Left colon (tissue), 2 donors: ENCODE data around the gene CCDC63. TPM values are rescaled to one million over a fixed set of nuclear protein-coding genes. Genes with fewer than 3 reads are reported as not detected.
"Not testable (repeated sequence)": the region's sequence is repeated elsewhere in the genome, so short reads cannot be mapped to it uniquely, and the experiment has no call there.

Source experiments
- ATAC-seq: fragments of 200-7000 bp; cut with Tn5 transposase; one replicate; pipeline ENCODE4 v1.9.1; 2020; ENCODE audit warnings: mild to moderate bottlenecking, moderate library complexity
- DNase-seq, 2 donors: peaks; one replicate each; pipeline ENCODE4 v3.0.0-alpha.2; 2020
- intact Hi-C, 2 donors: fragments of 100-400 bp; cut with DNase I in 1 of 2; cut with micrococcal nuclease in 1 of 2; formaldehyde crosslinking; loops; one replicate each; pipeline versions ENCODE4 v1.11.2 to v1.14.0; 2022; cut with DNase I, micrococcal nuclease
- total RNA-seq, 2 donors: library from RNA; stranded (reverse); fragmentation: NEBNext Ultra II Directional; extraction: Animal tissue kit (Norgen Biotek cat#: 25700); gene quantifications; one replicate each; pipeline ENCODE4 v1.2.1, GENCODE V29; 2021
- donor health status: DM: no; HTN: no; CAD: no.
- donor health status: DM: yes; HTN: yes; CAD: no.

CCDC63 gene
- total RNA-seq, 2 donors from 2014 or later, result not detected

- DNase-seq (no peak), ATAC-seq (no peak)
- intact Hi-C loops, result no loop called here
These were observed 10.5 kb upstream of the CCDC63 start for GRCh38 chr12:110836291-110836690.

GRCh38 chr12:110841007-110841406 is 5.8 kb upstream of the CCDC63 start:
- DNase-seq (no peak), ATAC-seq (no peak)
- intact Hi-C loops, result no loop called here

GRCh38 chr12:110844131-110844530 is 2.7 kb upstream of the CCDC63 start:
- intact Hi-C loops, result no loop called here
- DNase-seq, result no peak
- ATAC-seq, result no peak

- no peak for DNase-seq
- no peak for ATAC-seq
- intact Hi-C loops, result no loop called here
These were observed 2.0 kb upstream of the CCDC63 start for GRCh38 chr12:110844551-110845338.

GRCh38 chr12:110845339-110845682 is 1.5 kb upstream of the CCDC63 start:
- DNase-seq, result no peak
- ATAC-seq, result no peak

GRCh38 chr12:110848314-110848923 is 1.6 kb downstream of the CCDC63 start:
- intact Hi-C loops, result no loop called here
- DNase-seq, result no peak
- ATAC-seq, result no peak

More at GRCh38 chr12:110845339-110845682, 1.5 kb upstream of the CCDC63 start:
- intact Hi-C loops, result no loop called here

GRCh38 chr12:110849221-110849620 is 2.4 kb downstream of the CCDC63 start:
- intact Hi-C loops, result no loop called here
- no peak for ATAC-seq

GRCh38 chr12:110849748-110850403 is 3.1 kb downstream of the CCDC63 start:
- intact Hi-C loops, result no loop called here
- DNase-seq, result no peak
- ATAC-seq, result no peak

More at GRCh38 chr12:110849221-110849620, 2.4 kb downstream of the CCDC63 start:
- DNase-seq, result no peak

GRCh38 chr12:110850762-110851161 is 4.0 kb downstream of the CCDC63 start:
- DNase-seq (no peak), ATAC-seq (no peak)
- intact Hi-C loops, result no loop called here

GRCh38 chr12:110853836-110854235 is 7.0 kb downstream of the CCDC63 start:
- ATAC-seq, result no peak
- no peak for DNase-seq

GRCh38 chr12:110856542-110856941 is 9.8 kb downstream of the CCDC63 start:
- intact Hi-C loops, result no loop called here
- no peak for DNase-seq
- no peak for ATAC-seq

More at GRCh38 chr12:110853836-110854235, 7.0 kb downstream of the CCDC63 start:
- intact Hi-C loops, result no loop called here

GRCh38 chr12:110857528-110857927 is 10.7 kb downstream of the CCDC63 start:
- no peak for ATAC-seq
- DNase-seq, result no peak
- intact Hi-C loops, result no loop called here

- DNase-seq, intact Hi-C loops, ATAC-seq: not testable (repeated sequence)
These were observed 11.2 kb downstream of the CCDC63 start for GRCh38 chr12:110857954-110858353.

GRCh38 chr12:110858848-110859247 is 12.1 kb downstream of the CCDC63 start:
- ATAC-seq (no peak), DNase-seq (no peak)
- intact Hi-C loops, result no loop called here

GRCh38 chr12:110860833-110861296 is 14.1 kb downstream of the CCDC63 start:
- intact Hi-C loops, result no loop called here
- DNase-seq (no peak), ATAC-seq (no peak)

GRCh38 chr12:110861729-110862128 is 14.9 kb downstream of the CCDC63 start:
- DNase-seq (no peak), ATAC-seq (no peak)
- intact Hi-C loops, result no loop called here

- ATAC-seq (no peak), DNase-seq (no peak)
- intact Hi-C loops, result no loop called here
These were observed 15.5 kb downstream of the CCDC63 start for GRCh38 chr12:110862329-110862728.

GRCh38 chr12:110863161-110863560 is 16.4 kb downstream of the CCDC63 start:
- intact Hi-C loops, result no loop called here
- DNase-seq (no peak), ATAC-seq (no peak)

GRCh38 chr12:110865521-110865920 is 18.7 kb downstream of the CCDC63 start:
- intact Hi-C loops, result no loop called here
- ATAC-seq (no peak), DNase-seq (no peak)

- DNase-seq (no peak), ATAC-seq (no peak)
- intact Hi-C loops, result no loop called here
These were observed 22.2 kb downstream of the CCDC63 start for GRCh38 chr12:110869026-110869425.
